GM12878 (cell line): Measurements from ENCODE around the gene ESYT2. TPM values are rescaled to one million over a fixed set of nuclear protein-coding genes. Genes with fewer than 3 reads are reported as not detected.

Experiments
- ATAC-seq: fragments of 200-7000 bp; cut with Tn5 transposase; 3 replicates; pipeline ENCODE4 v1.9.1; 2020; ENCODE audit warnings: mild to moderate bottlenecking, moderate library complexity
- BruUV-seq: library from RNA; stranded (reverse); fragments of 400-500 nt; replicated peaks from 2 replicates; lab custom pipeline; 2021; lab: Mats Ljungman, UMichigan
- CTCF ChIA-PET: fragments of 300-600 bp; sonication (Branson Sonifier 250); formaldehyde crosslinking; extraction: SDS; loops from one replicate; lab custom pipeline; 2021; ENCODE audit warnings: inconsistent platforms; lab: Yijun Ruan, JAX
- POLR2A ChIA-PET: fragments of 350-600 bp; formaldehyde crosslinking; extraction: SDS; loops from one replicate; lab custom pipeline; 2021; ENCODE audit warnings: inconsistent platforms; lab: Charles Lee
- RAD21 ChIA-PET: fragments of 300-600 bp; sonication (Branson Sonifier 250); formaldehyde crosslinking; loops from one replicate; lab custom pipeline; 2023; ENCODE audit warnings: antibody characterized with exemption; ENCODE audit not compliant: unreplicated experiment; lab: Charles Lee
- SMC1A ChIA-PET: fragments of 300-600 bp; sonication (Branson Sonifier 250); formaldehyde crosslinking; loops from one replicate; lab custom pipeline; 2023; ENCODE audit not compliant: unreplicated experiment, uncharacterized antibody; lab: Charles Lee
- DNase-seq: peaks from one replicate; pipeline ENCODE4 v3.0.0-alpha.2; 2011; ENCODE audit warnings: low read depth, low spot score
- FAIRE-seq: peaks from 3 replicates; lab custom pipeline; 2011; peaks lifted over from hg19 to GRCh38; lab: Jason Lieb, UNC
- H2AFZ ChIP-seq: 2 replicates; pipeline ENCODE4 v1.6.0; 2011; ENCODE audit warnings: low read depth, low read length, control low read depth; ENCODE audit not compliant: control insufficient read depth
- H3K27ac ChIP-seq: 2 replicates; pipeline ENCODE4 v1.5.1; 2011; ENCODE audit warnings: control low read depth; ENCODE audit not compliant: control insufficient read depth, insufficient read depth
- H3K27me3 ChIP-seq, 2 experiments: replicated peaks in 1 of 2; 2 replicates each; pipeline versions ENCODE4 v1.6.0 to v1.6.1; 2011; ENCODE audit warnings: low read length in 1 of 2; ENCODE audit not compliant: control insufficient read depth in 2 of 2, insufficient read depth in 2 of 2
- H3K36me3 ChIP-seq, 2 experiments: 2 replicates each; pipeline ENCODE4 v1.5.1; 2011; ENCODE audit warnings: low read length in 1 of 2; ENCODE audit not compliant: control insufficient read depth in 2 of 2, insufficient read depth in 2 of 2
- H3K4me1 ChIP-seq: 2 replicates; pipeline ENCODE4 v1.6.1; 2011; ENCODE audit warnings: mild to moderate bottlenecking, low read length, moderate library complexity, mixed read lengths; ENCODE audit not compliant: control insufficient read depth, insufficient read depth
- H3K4me2 ChIP-seq: 2 replicates; pipeline ENCODE4 v1.6.0; 2011; ENCODE audit warnings: control low read depth; ENCODE audit not compliant: control insufficient read depth, insufficient read depth
- H3K4me3 ChIP-seq: fragments of 200-600 bp; sonication (generic); 2 replicates; pipeline ENCODE4 v1.5.1; 2016
- H3K79me2 ChIP-seq: 2 replicates; pipeline ENCODE4 v1.6.0; 2011; ENCODE audit warnings: low read length; ENCODE audit not compliant: control insufficient read depth, insufficient read depth
- H3K9ac ChIP-seq: 2 replicates; pipeline ENCODE4 v1.8.0; 2011; ENCODE audit warnings: low read length, control low read depth, mixed read lengths; ENCODE audit not compliant: control insufficient read depth, insufficient read depth
- H3K9me3 ChIP-seq: replicated peaks from 3 replicates; pipeline ENCODE4 v1.5.1; 2011; ENCODE audit warnings: mild to moderate bottlenecking, low read length; ENCODE audit not compliant: control insufficient read depth, insufficient read depth
- H4K20me1 ChIP-seq: 2 replicates; pipeline ENCODE4 v1.6.0; 2011; ENCODE audit not compliant: control insufficient read depth, insufficient read depth
- BACH1 ChIP-seq: fragments of 450-650 bp; IDR thresholded peaks from 2 replicates; pipeline ENCODE4 v1.6.1; 2017; ENCODE audit warnings: mild to moderate bottlenecking, borderline replicate concordance
- BHLHE40 ChIP-seq, 2 experiments: fragments of 450-650 bp in 1 of 2; IDR thresholded peaks; 2 replicates each; pipeline ENCODE4 v1.6.1; 2011 to 2017; ENCODE audit warnings: low read depth in 2 of 2, borderline replicate concordance in 1 of 2, improper control_type of control experiment in 1 of 2, low read length in 1 of 2, mild to moderate bottlenecking in 1 of 2
- EGR1 ChIP-seq, 2 experiments: IDR thresholded peaks; 1 replicate in 1 of 2; 2 replicates in 1 of 2; pipeline ENCODE4 v1.6.1; 2011 to 2012; ENCODE audit warnings: low read depth in 2 of 2, low read length in 2 of 2, borderline replicate concordance in 1 of 2, mild to moderate bottlenecking in 1 of 2, moderate library complexity in 1 of 2
- GATAD2B ChIP-seq: fragments of 450-650 bp; conservative IDR thresholded peaks from 2 replicates; pipeline ENCODE4 v1.6.1; 2017; ENCODE audit warnings: low read depth, mild to moderate bottlenecking, moderate library complexity
- HDGF ChIP-seq: fragments of 450-650 bp; IDR thresholded peaks from 2 replicates; pipeline ENCODE4 v1.6.1; 2016; ENCODE audit warnings: antibody characterized with exemption
- IKZF1 ChIP-seq: fragments of 450-650 bp; conservative IDR thresholded peaks from 2 replicates; pipeline ENCODE4 v1.6.1; 2017; ENCODE audit warnings: antibody characterized with exemption, mild to moderate bottlenecking
- IRF4 ChIP-seq: IDR thresholded peaks from 2 replicates; pipeline ENCODE4 v1.6.1; 2011; ENCODE audit warnings: low read depth, low read length
- KDM1A ChIP-seq: fragments of 200-600 bp; sonication (generic); IDR thresholded peaks from 2 replicates; pipeline ENCODE4 v1.6.1; 2016; ENCODE audit warnings: borderline replicate concordance
- MEF2A ChIP-seq: IDR thresholded peaks from 2 replicates; pipeline ENCODE4 v1.6.1; 2011; ENCODE audit warnings: low read depth, mild to moderate bottlenecking, low read length, moderate library complexity; ENCODE audit not compliant: insufficient read depth
- MYB ChIP-seq: fragments of 150-350 bp; IDR thresholded peaks from 2 replicates; pipeline ENCODE4 v1.6.1; 2014; ENCODE audit warnings: mild to moderate bottlenecking, low read depth, low read length, borderline replicate concordance
- RFX5 ChIP-seq: IDR thresholded peaks from 2 replicates; pipeline ENCODE4 v1.6.1; 2011; ENCODE audit warnings: low read depth, low read length, improper control_type of control experiment
- SP1 ChIP-seq: IDR thresholded peaks from one replicate; pipeline ENCODE4 v1.6.1; 2011; ENCODE audit warnings: low read depth, low read length
- SPI1 ChIP-seq: IDR thresholded peaks from 2 replicates; pipeline ENCODE4 v1.6.1; 2011; ENCODE audit warnings: low read depth, mild to moderate bottlenecking, low read length, moderate library complexity, borderline replicate concordance; ENCODE audit not compliant: insufficient read depth
- SRF ChIP-seq, 2 experiments: IDR thresholded peaks; 2 replicates each; pipeline ENCODE4 v1.6.1; 2011; ENCODE audit warnings: low read depth in 2 of 2, low read length in 2 of 2, mild to moderate bottlenecking in 1 of 2, moderate library complexity in 1 of 2
- STAT3 ChIP-seq: IDR thresholded peaks from 2 replicates; pipeline ENCODE4 v1.6.1; 2011; ENCODE audit warnings: low read depth, low read length, improper control_type of control experiment
- WGBS: methylation state at CpG from one replicate; pipeline ENCODE4 v1.1.6; 2016; ENCODE audit warnings: low lambda C conversion rate; ENCODE audit not compliant: insufficient replicate concordance, insufficient coverage; ENCODE audit errors: missing lambda C conversion rate; 5-methylcytosine and 5-hydroxymethylcytosine counted together
- in situ Hi-C: fragments of 300-500 bp; cut with MboI; formaldehyde crosslinking; loops from 9 replicates; pipeline ENCODE4 v1.14.3; 2018; ENCODE audit warnings: mixed read lengths
- intact Hi-C: fragments of 100-400 bp; cut with micrococcal nuclease; formaldehyde crosslinking; loops from one replicate; pipeline ENCODE4 v1.14.2; 2022; ENCODE audit not compliant: unreplicated experiment
- polyA plus RNA-seq, 11 experiments: library from polyadenylated mRNA; depleted of rRNA in 4 of 11; unstranded in 6 of 11; stranded (reverse) in 5 of 11; fragments of >200 nt; fragmentation: Nextera tagmentation in 4 of 11; fragmentation: Illumina TruSeq in 1 of 11; extraction: Ambion mirVana in 4 of 11; extraction: Trizol in 1 of 11; gene quantifications; 1 replicate in 1 of 11; 2 replicates in 10 of 11; pipeline versions ENCODE4 v1.2.1 to v1.2.3, GENCODE V29; 2011 to 2016; ENCODE audit warnings: inconsistent platforms in 2 of 11, missing spikeins in 2 of 11, low read depth in 1 of 11
- total RNA-seq, 4 experiments: library from RNA; depleted of rRNA in 3 of 4; stranded (reverse); fragments of >200 nt in 3 of 4; fragmentation: Illumina TruSeq in 1 of 4; extraction: Trizol in 1 of 4; gene quantifications; 2 replicates each; pipeline versions ENCODE4 v1.2.1 to v1.2.3, GENCODE V29; 2013 to 2021
- TF ChIP-seq, protein P1 (sequence below): IDR thresholded peaks from 2 replicates; pipeline ENCODE4 v1.6.1; 2011; ENCODE audit warnings: low read depth, mild to moderate bottlenecking, low read length, moderate library complexity, borderline replicate concordance; ENCODE audit errors: extremely low read depth
- TF ChIP-seq, protein P2 (sequence below): fragments of 450-650 bp; IDR thresholded peaks from 2 replicates; pipeline ENCODE4 v1.6.1; 2017; ENCODE audit warnings: mild to moderate bottlenecking, moderate library complexity
- TF ChIP-seq, protein P3 (sequence below): IDR thresholded peaks from 2 replicates; pipeline ENCODE4 v1.6.1; 2011; ENCODE audit warnings: borderline replicate concordance, low read depth, mild to moderate bottlenecking, moderate library complexity, mixed read lengths, low read length; ENCODE audit not compliant: insufficient read depth; ENCODE audit errors: extremely low read length
- TF ChIP-seq, protein P4 (sequence below): fragments of 450-650 bp; conservative IDR thresholded peaks from 2 replicates; pipeline ENCODE4 v1.6.1; 2017; ENCODE audit warnings: mild to moderate bottlenecking, moderate library complexity

Gene ESYT2
- total and polyA plus RNA-seq, 10 of the 15 experiments (the other 5 are each of a cell fraction or from before 2014, with no cell fraction given), result 1.9 to 44.6 (median 21.4) TPM

DNA sequence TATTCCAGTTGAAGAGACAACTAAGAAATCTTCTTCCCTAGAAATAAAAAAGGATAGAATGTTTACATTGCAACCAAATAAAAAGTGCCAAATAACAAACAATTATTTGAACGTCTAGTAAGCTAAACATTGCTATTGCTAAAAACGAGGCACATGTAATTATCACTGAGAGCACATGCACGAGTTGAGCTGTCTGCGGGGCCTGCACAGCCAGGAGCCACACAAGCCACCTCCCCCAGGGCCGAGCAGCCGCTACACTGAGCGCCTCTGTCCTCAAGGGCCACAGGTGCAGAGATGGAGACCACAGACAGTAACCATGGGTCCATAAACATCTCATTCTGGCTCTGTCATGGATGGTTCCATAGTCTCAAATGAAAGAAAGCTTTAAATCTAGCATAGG is 141.9 kb downstream of the ESYT2 start:
- H3K4me1 ChIP-seq, result no peaks in the 10 kb centered on the region
- H3K4me2 ChIP-seq, result no peak overlapping the region
- no peak overlapping the region for H3K9ac ChIP-seq
- 97% methylated on average over 7 of the region's 7 CpGs for WGBS
- peaks cover 16 to 21% of the 10 kb centered on the region in 2 experiments for H3K36me3 ChIP-seq
- in situ Hi-C loops (no loop called here), intact Hi-C loops (no loop called here)
- no peak for FAIRE-seq
- ChIA-PET RAD21 (no interaction called here), SMC1A (no interaction called here), POLR2A (no interaction called here), CTCF (no interaction called here)
- H4K20me1 ChIP-seq, result no peaks in the 10 kb centered on the region
- H3K9me3 ChIP-seq, result no peaks in the 10 kb centered on the region
- H3K27me3 ChIP-seq, result no peaks in the 10 kb centered on the region
- no peak overlapping the region for H3K27ac ChIP-seq
- DNase-seq, result no peak
- no peak overlapping the region for H2AFZ ChIP-seq
- ATAC-seq, result no peak
- no peaks in the 10 kb centered on the region for H3K79me2 ChIP-seq
- H3K4me3 ChIP-seq, result no peak overlapping the region
- no TSS peak for BruUV-seq
- no peak for TF ChIP-seq HDGF
- TF ChIP-seq KDM1A, result no peak
- no peak for TF ChIP-seq GATAD2B
- TF ChIP-seq MYB, result no peak
- no peak for TF ChIP-seq SPI1
- TF ChIP-seq SRF (IDR thresholded peaks at IDR 0.05; ENCODE audit: low read depth in 2 of 2, low read length in 2 of 2), result no peak
- no peak for TF ChIP-seq BHLHE40 (IDR thresholded peaks at IDR 0.05; ENCODE audit: borderline replicate concordance in 1 of 2, low read depth in 2 of 2, low read length in 1 of 2)
- no peak for TF ChIP-seq SP1
- no peak for TF ChIP-seq RFX5
- no peak for TF ChIP-seq IRF4
- TF ChIP-seq, protein P1, sequence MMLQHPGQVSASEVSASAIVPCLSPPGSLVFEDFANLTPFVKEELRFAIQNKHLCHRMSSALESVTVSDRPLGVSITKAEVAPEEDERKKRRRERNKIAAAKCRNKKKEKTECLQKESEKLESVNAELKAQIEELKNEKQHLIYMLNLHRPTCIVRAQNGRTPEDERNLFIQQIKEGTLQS, result no peak
- TF ChIP-seq MEF2A, result no peak
- TF ChIP-seq IKZF1, result no peak
- no peak for TF ChIP-seq BACH1
- TF ChIP-seq, protein P2, sequence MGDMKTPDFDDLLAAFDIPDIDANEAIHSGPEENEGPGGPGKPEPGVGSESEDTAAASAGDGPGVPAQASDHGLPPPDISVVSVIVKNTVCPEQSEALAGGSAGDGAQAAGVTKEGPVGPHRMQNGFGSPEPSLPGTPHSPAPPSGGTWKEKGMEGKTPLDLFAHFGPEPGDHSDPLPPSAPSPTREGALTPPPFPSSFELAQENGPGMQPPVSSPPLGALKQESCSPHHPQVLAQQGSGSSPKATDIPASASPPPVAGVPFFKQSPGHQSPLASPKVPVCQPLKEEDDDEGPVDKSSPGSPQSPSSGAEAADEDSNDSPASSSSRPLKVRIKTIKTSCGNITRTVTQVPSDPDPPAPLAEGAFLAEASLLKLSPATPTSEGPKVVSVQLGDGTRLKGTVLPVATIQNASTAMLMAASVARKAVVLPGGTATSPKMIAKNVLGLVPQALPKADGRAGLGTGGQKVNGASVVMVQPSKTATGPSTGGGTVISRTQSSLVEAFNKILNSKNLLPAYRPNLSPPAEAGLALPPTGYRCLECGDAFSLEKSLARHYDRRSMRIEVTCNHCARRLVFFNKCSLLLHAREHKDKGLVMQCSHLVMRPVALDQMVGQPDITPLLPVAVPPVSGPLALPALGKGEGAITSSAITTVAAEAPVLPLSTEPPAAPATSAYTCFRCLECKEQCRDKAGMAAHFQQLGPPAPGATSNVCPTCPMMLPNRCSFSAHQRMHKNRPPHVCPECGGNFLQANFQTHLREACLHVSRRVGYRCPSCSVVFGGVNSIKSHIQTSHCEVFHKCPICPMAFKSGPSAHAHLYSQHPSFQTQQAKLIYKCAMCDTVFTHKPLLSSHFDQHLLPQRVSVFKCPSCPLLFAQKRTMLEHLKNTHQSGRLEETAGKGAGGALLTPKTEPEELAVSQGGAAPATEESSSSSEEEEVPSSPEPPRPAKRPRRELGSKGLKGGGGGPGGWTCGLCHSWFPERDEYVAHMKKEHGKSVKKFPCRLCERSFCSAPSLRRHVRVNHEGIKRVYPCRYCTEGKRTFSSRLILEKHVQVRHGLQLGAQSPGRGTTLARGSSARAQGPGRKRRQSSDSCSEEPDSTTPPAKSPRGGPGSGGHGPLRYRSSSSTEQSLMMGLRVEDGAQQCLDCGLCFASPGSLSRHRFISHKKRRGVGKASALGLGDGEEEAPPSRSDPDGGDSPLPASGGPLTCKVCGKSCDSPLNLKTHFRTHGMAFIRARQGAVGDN, result no peak
- TF ChIP-seq, protein P3, sequence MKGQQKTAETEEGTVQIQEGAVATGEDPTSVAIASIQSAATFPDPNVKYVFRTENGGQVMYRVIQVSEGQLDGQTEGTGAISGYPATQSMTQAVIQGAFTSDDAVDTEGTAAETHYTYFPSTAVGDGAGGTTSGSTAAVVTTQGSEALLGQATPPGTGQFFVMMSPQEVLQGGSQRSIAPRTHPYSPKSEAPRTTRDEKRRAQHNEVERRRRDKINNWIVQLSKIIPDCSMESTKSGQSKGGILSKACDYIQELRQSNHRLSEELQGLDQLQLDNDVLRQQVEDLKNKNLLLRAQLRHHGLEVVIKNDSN, result no peak
- no peak for TF ChIP-seq EGR1 (IDR thresholded peaks at IDR 0.05; ENCODE audit: borderline replicate concordance in 1 of 2, low read depth in 2 of 2, low read length in 2 of 2)
- TF ChIP-seq, protein P4, sequence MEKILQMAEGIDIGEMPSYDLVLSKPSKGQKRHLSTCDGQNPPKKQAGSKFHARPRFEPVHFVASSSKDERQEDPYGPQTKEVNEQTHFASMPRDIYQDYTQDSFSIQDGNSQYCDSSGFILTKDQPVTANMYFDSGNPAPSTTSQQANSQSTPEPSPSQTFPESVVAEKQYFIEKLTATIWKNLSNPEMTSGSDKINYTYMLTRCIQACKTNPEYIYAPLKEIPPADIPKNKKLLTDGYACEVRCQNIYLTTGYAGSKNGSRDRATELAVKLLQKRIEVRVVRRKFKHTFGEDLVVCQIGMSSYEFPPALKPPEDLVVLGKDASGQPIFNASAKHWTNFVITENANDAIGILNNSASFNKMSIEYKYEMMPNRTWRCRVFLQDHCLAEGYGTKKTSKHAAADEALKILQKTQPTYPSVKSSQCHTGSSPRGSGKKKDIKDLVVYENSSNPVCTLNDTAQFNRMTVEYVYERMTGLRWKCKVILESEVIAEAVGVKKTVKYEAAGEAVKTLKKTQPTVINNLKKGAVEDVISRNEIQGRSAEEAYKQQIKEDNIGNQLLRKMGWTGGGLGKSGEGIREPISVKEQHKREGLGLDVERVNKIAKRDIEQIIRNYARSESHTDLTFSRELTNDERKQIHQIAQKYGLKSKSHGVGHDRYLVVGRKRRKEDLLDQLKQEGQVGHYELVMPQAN, result no peak
- no peak for TF ChIP-seq STAT3
